ENCODE data around the gene EPHA4. TPM values are rescaled to one million over a fixed set of nuclear protein-coding genes. Genes with fewer than 3 reads are reported as not detected.

The EPHA4 gene
- polyA plus RNA-seq, 1 of the 3 experiments (the other 2 are of a cell fraction): 0.90 TPM

- no peak for TF ChIP-seq RXRA (IDR thresholded peaks at IDR 0.05; ENCODE audit: borderline replicate concordance, low read depth)
- TF ChIP-seq TCF12 (IDR thresholded peaks at IDR 0.05): no peak
These were observed 24.1 kb upstream of the EPHA4 start (continued) for GRCh38 chr2:221596192-221596591.

GRCh38 chr2:221590861-221591365 is 18.8 kb upstream of the EPHA4 start:
- H3K4me1 ChIP-seq (ENCODE audit: control insufficient read depth in 1 of 2, insufficient read depth in 2 of 2, low read depth in 1 of 2, low read length in 1 of 2): no peaks in the 10 kb centered on the region
- H3K9me3 ChIP-seq: no peaks in the 10 kb centered on the region
- no peak overlapping the region for H2AFZ ChIP-seq (ENCODE audit: low read depth)
- no peaks in the 10 kb centered on the region for H3K79me2 ChIP-seq (ENCODE audit: insufficient read depth)
- H3F3A ChIP-seq (replicated peaks; ENCODE audit: insufficient read depth): no peaks in the 10 kb centered on the region
- no peak overlapping the region for H3K4me2 ChIP-seq
- H3K27ac ChIP-seq (ENCODE audit: low read depth in 2 of 2, low read length in 1 of 2): no peak overlapping the region
- H3K36me3 ChIP-seq (replicated peaks in 1 of 2; ENCODE audit: control insufficient read depth in 1 of 2, insufficient read depth in 2 of 2, low read length in 1 of 2): no peaks in the 10 kb centered on the region
- H3K4me3 ChIP-seq (ENCODE audit: low read depth in 2 of 2, low read length in 1 of 2): no peak overlapping the region
- POLR2A ChIA-PET: no interaction called here
- H3K9ac ChIP-seq: no peak overlapping the region
- CTCF ChIA-PET: interaction anchor here (2.2 kb wide), 1 partner anchor 17 kb away, joined by 14 read pairs; no protein-coding TSS in a partner anchor
- no peaks in the 10 kb centered on the region for H3K9me2 ChIP-seq
- peaks cover 14% of the 10 kb centered on the region for H3K27me3 ChIP-seq (ENCODE audit: insufficient read depth)
- H4K20me1 ChIP-seq (ENCODE audit: insufficient read depth): no peaks in the 10 kb centered on the region
- WGBS (ENCODE audit: low lambda C conversion rate): 20% methylated on average over 4 of the region's 4 CpGs
- TF ChIP-seq CHD2 (IDR thresholded peaks at IDR 0.05; ENCODE audit: low read length, partially characterized antibody) (no peak), NFIC (IDR thresholded peaks at IDR 0.05; ENCODE audit: borderline replicate concordance) (no peak)
- DNase-seq: no peak

- Histone ChIP-seq H3K4me2 (no peak overlapping the region), H3K79me2 (ENCODE audit: insufficient read depth) (no peaks in the 10 kb centered on the region), H3K9me2 (no peaks in the 10 kb centered on the region), H3K36me3 (replicated peaks in 1 of 2; ENCODE audit: control insufficient read depth in 1 of 2, insufficient read depth in 2 of 2, low read length in 1 of 2) (no peaks in the 10 kb centered on the region), H3K27ac (ENCODE audit: low read depth in 2 of 2, low read length in 1 of 2) (no peak overlapping the region), H3K9me3 (no peaks in the 10 kb centered on the region), H3F3A (replicated peaks; ENCODE audit: insufficient read depth) (no peaks in the 10 kb centered on the region), H3K27me3 (ENCODE audit: insufficient read depth) (peaks cover 14% of the 10 kb centered on the region), H3K4me1 (ENCODE audit: control insufficient read depth in 1 of 2, insufficient read depth in 2 of 2, low read depth in 1 of 2, low read length in 1 of 2) (no peaks in the 10 kb centered on the region), H3K4me3 (ENCODE audit: low read depth in 2 of 2, low read length in 1 of 2) (no peak overlapping the region), H2AFZ (ENCODE audit: low read depth) (no peak overlapping the region), H4K20me1 (ENCODE audit: insufficient read depth) (no peaks in the 10 kb centered on the region), H3K9ac (no peak overlapping the region)
- TF ChIP-seq GABPA (IDR thresholded peaks at IDR 0.05; ENCODE audit: low read depth) (no peak), MAX (IDR thresholded peaks at IDR 0.05; ENCODE audit: low read depth) (no peak), RCOR1 (IDR thresholded peaks at IDR 0.05; ENCODE audit: low read length) (no peak), FOXM1 (IDR thresholded peaks at IDR 0.05; ENCODE audit: low read depth) (no peak), FOSL2 (IDR thresholded peaks at IDR 0.05; ENCODE audit: borderline replicate concordance, low read depth) (no peak), TAF1 (IDR thresholded peaks at IDR 0.05; ENCODE audit: borderline replicate concordance, low read depth, low read length) (no peak), PBX3 (IDR thresholded peaks at IDR 0.05) (no peak), EZH2phosphoT487 (IDR thresholded peaks at IDR 0.05; ENCODE audit: borderline replicate concordance, low read depth) (no peak), TCF12 (IDR thresholded peaks at IDR 0.05) (no peak), MEF2A (IDR thresholded peaks at IDR 0.05; ENCODE audit: borderline replicate concordance, low read depth) (no peak), ZBTB33 (IDR thresholded peaks at IDR 0.05; ENCODE audit: borderline replicate concordance, low read depth) (no peak), JUND (IDR thresholded peaks at IDR 0.05) (no peak), RAD21 (IDR thresholded peaks at IDR 0.05; ENCODE audit: low read length) (no peak), RFX5 (IDR thresholded peaks at IDR 0.05; ENCODE audit: low read length) (no peak), MXI1 (IDR thresholded peaks at IDR 0.05; ENCODE audit: low read depth, low read length) (no peak), RXRA (IDR thresholded peaks at IDR 0.05; ENCODE audit: borderline replicate concordance, low read depth) (no peak)
- CTCF ChIA-PET: interaction anchor here (2.2 kb wide), 1 partner anchor 16 kb away, joined by 14 read pairs; no protein-coding TSS in a partner anchor
- 14% methylated on average over 4 of the region's 4 CpGs for whole genome bisulfite sequencing (ENCODE audit: low lambda C conversion rate)
- DNase-seq: no peak
- POLR2A ChIA-PET: no interaction called here
These were observed 17.6 kb upstream of the EPHA4 start for GRCh38 chr2:221589696-221590095.
